NK-92 treated with Interleukin-12 subunit alpha and Interleukin-12 subunit beta, amount 100 ng/mL, for 24 hours (cell line): ENCODE data around the gene PUS10.
"Not testable (repeated sequence)": the region's sequence is repeated elsewhere in the genome, so short reads cannot be mapped to it uniquely, and the experiment has no call there.

Source experiments
- DNase-seq: peaks from one replicate; lab custom pipeline; 2025; lab: John Stamatoyannopoulos, UW

PUS10 gene

GRCh38 chr2:61012303-61012702 is 5.8 kb downstream of the PUS10 start:
- not testable (repeated sequence) for DNase-seq

- no peak for DNase-seq
Observed at GRCh38 chr2:61011678-61012077, 6.4 kb downstream of the PUS10 start.

- no peak for DNase-seq
Observed at GRCh38 chr2:61009355-61009754, 8.7 kb downstream of the PUS10 start.

- no peak for DNase-seq
Observed at GRCh38 chr2:61006486-61007105, 11.5 kb downstream of the PUS10 start.

- DNase-seq: no peak
Observed at GRCh38 chr2:61005736-61006135, 12.3 kb downstream of the PUS10 start.

GRCh38 chr2:60998628-60999545 is 19.2 kb downstream of the PUS10 start:
- DNase-seq: no peak

- no peak for DNase-seq
Observed at GRCh38 chr2:60994131-60994530, 23.9 kb downstream of the PUS10 start.

GRCh38 chr2:60992985-60993392 is 25.1 kb downstream of the PUS10 start:
- no peak for DNase-seq

GRCh38 chr2:60991644-60992043 is 26.4 kb downstream of the PUS10 start:
- DNase-seq: no peak

- no peak for DNase-seq
Observed at GRCh38 chr2:60989259-60989658, 28.8 kb downstream of the PUS10 start.

GRCh38 chr2:60987656-60988055 is 30.4 kb downstream of the PUS10 start:
- DNase-seq: not testable (repeated sequence)

- DNase-seq: no peak
Observed at GRCh38 chr2:60987041-60987440, 31.0 kb downstream of the PUS10 start.

GRCh38 chr2:60984720-60985119 is 33.3 kb downstream of the PUS10 start:
- no peak for DNase-seq

- not testable (repeated sequence) for DNase-seq
Observed at GRCh38 chr2:60982066-60982465, 36.0 kb downstream of the PUS10 start.

GRCh38 chr2:60980071-60980815 is 37.8 kb downstream of the PUS10 start:
- no peak for DNase-seq

GRCh38 chr2:60979231-60979630 is 38.8 kb downstream of the PUS10 start:
- DNase-seq: no peak

GRCh38 chr2:60977562-60977895 is 40.5 kb downstream of the PUS10 start:
- DNase-seq: no peak

- no peak for DNase-seq
Observed at GRCh38 chr2:60976875-60977561, 41.0 kb downstream of the PUS10 start.

GRCh38 chr2:60976256-60976850 is 41.7 kb downstream of the PUS10 start:
- no peak for DNase-seq

- DNase-seq: no peak
Observed at GRCh38 chr2:60974652-60975051, 43.4 kb downstream of the PUS10 start.

- DNase-seq: no peak
Observed at GRCh38 chr2:60973705-60974104, 44.4 kb downstream of the PUS10 start.
